AG10803 (cell line): ENCODE results near the gene USP32.
A peak's percentile ranks its signal among the peaks of the same experiment; 100 is the strongest.

Experiments
- DNase-seq: peaks from one replicate; pipeline ENCODE4 v3.0.0; 2010; ENCODE audit warnings: low read depth
- H3K4me3 ChIP-seq: 2 replicates; pipeline ENCODE4 v1.5.1; 2011; ENCODE audit warnings: mild to moderate bottlenecking, low read length, control low read depth
- TF ChIP-seq, protein P1 (sequence below): conservative IDR thresholded peaks from 2 replicates; pipeline ENCODE4 v1.5.1; 2011; ENCODE audit warnings: mild to moderate bottlenecking, low read length, control low read depth, inconsistent platforms

Gene USP32

DNA sequence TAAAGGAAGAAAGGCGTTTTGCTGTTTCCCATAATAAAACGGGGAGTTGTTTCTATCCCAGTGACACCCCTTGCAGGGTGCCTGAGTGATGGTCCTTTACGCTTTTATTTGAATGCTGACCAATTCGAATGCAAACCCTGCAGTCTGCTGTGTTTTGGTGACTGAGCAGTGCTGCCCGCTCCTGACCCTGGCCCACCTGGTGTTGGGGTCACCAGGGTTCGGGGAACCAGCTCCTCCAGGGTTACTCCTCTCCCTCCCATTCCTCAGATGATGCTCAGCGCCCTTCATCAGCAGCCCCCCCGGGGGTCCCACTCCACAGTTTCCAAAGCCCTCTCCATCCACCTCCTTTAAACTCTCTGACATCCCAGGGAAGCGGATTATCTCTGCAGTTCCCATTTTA, 236.1 kb downstream of the USP32 start:
- TF ChIP-seq, protein P1, sequence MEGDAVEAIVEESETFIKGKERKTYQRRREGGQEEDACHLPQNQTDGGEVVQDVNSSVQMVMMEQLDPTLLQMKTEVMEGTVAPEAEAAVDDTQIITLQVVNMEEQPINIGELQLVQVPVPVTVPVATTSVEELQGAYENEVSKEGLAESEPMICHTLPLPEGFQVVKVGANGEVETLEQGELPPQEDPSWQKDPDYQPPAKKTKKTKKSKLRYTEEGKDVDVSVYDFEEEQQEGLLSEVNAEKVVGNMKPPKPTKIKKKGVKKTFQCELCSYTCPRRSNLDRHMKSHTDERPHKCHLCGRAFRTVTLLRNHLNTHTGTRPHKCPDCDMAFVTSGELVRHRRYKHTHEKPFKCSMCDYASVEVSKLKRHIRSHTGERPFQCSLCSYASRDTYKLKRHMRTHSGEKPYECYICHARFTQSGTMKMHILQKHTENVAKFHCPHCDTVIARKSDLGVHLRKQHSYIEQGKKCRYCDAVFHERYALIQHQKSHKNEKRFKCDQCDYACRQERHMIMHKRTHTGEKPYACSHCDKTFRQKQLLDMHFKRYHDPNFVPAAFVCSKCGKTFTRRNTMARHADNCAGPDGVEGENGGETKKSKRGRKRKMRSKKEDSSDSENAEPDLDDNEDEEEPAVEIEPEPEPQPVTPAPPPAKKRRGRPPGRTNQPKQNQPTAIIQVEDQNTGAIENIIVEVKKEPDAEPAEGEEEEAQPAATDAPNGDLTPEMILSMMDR, result no peak
- no peak overlapping the region for H3K4me3 ChIP-seq
- DNase-seq, result no peak

DNA sequence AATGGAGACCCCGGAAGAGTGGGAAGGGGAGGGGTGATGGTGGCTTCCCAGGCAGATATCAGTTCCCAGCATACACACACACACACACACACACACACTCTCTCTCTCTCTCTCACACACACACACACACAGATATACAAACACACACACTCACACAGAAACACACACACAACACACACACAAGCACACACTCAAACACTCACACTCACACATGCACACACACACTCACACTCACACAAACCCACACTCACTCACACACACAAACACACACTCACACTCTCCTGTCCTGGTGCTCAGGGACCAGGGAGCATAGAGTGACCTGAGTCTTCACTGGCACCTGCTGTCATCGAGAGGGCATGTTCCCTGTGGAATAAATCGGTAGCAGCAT, 236.5 kb downstream of the USP32 start:
- DNase-seq, result no peak
- TF ChIP-seq, protein P1, result no peak
- no peak overlapping the region for H3K4me3 ChIP-seq

DNA sequence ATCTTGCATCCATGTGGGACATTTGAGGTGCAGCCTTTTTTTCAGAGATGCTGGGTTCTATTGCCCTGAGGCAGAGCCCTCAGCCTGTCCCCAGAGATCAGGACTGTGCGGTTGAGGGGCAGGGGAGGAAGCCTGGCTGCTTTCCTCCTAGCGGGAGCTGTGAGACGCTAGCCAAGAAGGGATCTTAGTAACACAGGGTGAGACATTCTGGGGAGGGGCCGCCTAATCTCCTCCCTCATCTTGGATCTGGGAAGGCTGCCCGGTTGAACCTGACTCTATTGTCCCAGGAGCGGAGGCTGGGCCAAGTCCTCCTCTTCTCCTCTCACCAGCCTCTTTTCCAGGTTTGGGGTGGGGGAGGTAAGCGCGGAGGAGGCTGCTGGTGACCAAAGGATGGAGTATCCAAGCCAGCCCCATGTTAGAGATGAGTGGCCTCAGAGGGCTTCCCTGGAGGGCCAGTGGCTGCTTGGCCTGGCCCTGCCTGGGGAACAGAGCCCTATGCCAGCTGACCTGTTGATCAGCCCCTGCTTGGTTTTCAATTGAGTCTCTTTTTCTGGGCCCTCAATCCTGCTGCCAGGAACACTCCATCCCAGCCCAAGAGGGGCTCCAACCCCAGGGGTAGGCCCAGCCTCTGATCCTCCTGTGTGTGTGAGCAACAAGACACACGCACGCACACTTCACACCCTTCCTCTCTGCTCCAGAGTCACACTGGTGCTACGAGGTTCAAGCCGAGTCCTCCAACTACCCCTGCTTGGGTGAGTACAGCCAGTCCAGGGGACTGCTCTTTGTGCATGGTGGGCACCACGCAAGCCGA, 237.1 kb downstream of the USP32 start:
- peak; percentile 84 for DNase-seq
- H3K4me3 ChIP-seq, result no peak overlapping the region
- TF ChIP-seq, protein P1, result no peak

DNA sequence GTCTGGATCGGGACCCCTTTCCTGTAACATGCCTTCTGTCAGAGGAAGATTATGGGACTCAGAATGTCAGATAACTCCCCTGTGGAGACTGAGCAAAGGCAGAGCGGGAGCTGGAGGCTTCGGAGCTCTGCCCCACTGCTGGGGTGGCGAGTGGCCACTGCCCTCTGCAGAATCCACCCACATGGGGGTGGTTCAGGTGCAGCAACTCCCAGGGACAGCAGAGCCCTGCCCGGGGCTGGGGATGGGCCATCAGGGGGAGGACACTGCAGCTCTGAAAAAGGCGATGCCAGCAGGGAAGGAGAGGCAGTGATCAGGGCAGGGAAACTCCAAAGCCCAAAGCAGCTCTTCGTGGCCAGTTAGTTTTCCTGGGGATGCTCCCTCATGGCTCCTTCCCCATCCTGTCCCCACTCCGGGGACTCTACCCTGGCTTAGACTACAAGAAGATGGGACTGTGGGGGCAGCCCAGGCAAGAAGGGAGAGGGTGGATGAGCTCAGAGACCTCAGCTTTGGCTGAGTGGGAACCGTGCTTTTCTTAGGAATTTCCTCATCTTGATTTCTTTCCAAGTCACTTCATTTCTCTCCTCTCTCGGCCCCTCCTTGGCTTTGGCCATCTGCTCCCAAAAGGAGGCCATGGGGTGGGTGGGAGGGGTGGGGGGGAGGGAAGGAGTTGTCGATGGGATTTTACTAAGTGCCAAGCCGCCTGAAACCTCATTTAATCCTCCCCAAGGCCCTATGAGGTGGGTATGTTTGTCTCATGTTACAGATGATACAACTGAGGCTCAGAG, 238.1 kb downstream of the USP32 start:
- peak; percentile 53 for DNase-seq
- no peak overlapping the region for H3K4me3 ChIP-seq
- TF ChIP-seq, protein P1, result no peak

DNA sequence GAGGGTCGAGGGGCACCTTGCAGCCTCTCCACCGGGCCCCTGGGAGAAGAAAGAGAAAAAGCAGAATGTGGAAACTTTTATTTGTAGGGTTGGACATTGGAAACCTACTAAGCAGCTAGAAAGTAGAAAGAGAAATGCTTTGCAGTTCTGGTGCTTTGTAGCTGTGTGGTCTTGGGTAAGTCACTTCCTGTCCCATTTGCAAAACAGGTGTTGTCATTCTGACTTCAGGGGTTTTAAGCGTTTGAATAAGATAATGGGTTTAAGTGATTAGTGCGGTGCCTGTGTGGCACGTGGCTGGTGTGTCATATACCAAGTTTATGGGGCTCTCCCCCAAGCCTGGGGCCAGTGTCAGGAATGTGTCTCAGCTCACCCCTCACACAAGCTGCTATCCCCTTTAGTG, 240.6 kb downstream of the USP32 start:
- no peak for DNase-seq
- no peak overlapping the region for H3K4me3 ChIP-seq
- TF ChIP-seq, protein P1, result no peak

DNA sequence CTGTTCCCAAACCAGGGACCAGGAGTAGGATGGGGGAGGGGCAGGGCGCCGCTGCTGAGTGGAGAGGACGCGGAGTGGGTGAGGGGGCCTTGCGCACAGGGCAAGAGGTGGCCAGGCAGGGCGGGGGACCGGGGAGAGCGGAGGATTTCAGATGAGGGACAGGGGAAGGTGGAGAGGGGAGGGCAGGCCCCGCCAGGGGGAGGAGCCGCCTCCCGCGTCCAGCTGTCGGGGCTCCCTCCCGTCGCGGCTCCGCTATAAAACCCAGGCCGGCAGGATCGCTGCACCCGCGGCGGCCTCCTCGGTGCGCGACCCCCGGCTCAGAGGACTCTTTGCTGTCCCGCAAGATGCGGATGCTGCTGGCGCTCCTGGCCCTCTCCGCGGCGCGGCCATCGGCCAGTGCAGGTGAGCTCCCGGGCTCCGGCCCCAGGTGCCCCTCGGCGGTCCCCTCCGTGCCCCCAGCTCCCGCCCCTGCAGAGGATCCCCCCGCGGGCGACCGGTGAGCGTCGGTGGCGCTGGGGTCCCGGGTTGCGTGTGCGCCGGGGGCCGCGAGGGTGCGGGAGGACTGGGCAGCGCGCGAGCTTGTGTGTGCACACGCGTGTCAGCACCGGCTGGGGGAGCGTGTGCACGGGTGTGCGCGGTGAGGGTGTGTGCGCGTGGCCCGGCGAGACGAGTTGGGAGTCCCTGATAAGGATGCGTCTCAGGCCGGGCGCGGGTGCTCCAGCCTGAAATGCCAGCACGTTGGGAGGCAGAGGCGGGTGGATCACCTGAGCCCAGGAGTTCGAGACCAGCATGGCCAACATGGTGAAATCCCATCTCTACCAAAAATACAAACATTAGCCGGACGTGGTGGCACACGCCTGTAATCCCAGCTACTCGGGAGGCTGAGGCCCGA, 242.0 kb downstream of the USP32 start, which contains the start of gene CA4:
Gene CA4, plus strand, starts transcription at position 283 of the 892 bp plus-strand sequence. Its CDS starts 62 bp downstream, at position 345.
- TF ChIP-seq, protein P1, result no peak
- no peak within 1 kb of the TSS for H3K4me3 ChIP-seq
- DNase-seq, result no peak
